ENCODE results near the gene JRKL. TPM values are rescaled to one million over a fixed set of nuclear protein-coding genes. Genes with fewer than 3 reads are reported as not detected.

The JRKL gene
- total and polyA plus RNA-seq, 2 of the 13 experiments (the other 11 are each of a cell fraction or from before 2014, with no cell fraction given) = 3.2 to 4.5 TPM

DNA sequence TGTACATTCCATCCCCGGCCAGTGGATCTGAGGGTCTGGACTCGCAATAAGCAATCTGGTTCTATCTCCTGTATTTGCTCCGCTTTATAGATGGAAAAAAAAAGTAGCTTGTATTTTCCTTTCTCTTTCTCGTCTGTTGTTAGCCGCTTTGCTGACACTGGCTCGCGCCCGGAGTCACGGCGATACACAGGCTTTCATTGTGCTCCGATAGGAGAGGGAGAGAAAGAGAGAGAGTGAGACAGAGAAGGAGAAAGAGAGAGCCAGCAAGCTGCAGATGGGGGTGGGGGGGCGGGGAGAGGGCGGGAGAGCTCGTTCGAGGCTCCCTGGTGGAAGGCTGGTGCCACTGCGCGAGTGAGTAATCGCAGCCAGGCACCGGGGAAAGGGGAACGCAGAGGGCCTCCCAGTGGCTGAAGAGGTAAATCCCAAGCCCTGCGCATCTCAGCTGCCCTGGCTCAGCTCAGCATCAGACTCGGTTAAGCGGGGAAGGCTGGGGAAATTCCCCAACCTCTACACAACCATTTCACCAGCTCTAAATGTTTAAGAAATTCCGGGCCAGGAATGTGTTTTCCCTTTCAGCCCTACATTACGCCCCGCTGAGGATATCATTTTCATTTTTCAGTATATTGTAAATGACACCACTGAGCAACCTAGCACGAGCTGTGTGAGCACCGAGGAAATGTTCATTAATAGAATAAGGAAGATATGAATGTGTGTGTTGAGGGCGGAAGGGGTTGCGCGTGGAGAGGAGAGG, 46.7 kb upstream of the JRKL start, which contains the start of gene MAML2:
Gene MAML2 (minus strand): TSS at position 235 of the 751 bp plus-strand sequence. CDS start 1,300 bp downstream, outside the sequence.
- peak within 1 kb of the TSS; percentile 80 for H3K27ac ChIP-seq (ENCODE audit: extremely low read length, insufficient read depth, low read length)
- no peak within 1 kb of the TSS for H2AFZ ChIP-seq (ENCODE audit: low read length)
- CTCF ChIA-PET (ENCODE audit: low intra/inter-chr PET ratio, low total read pairs) = interaction anchor here (0.8 to 2.5 kb wide), 5 partner anchors 10 to 508 kb away, joined by 3 to 14 read pairs (median 4); no protein-coding TSS in a partner anchor
- peak; percentile 63 for FAIRE-seq
- WGBS (ENCODE audit: low lambda C conversion rate) = 17% methylated on average over 25 of the region's 31 CpGs
- H3K79me2 ChIP-seq (ENCODE audit: insufficient read depth, low read length) = peaks cover 48% of the 10 kb centered on the region
- no peaks in the 10 kb centered on the region; a peak in 1 of 5 replicates for H3K27me3 ChIP-seq (ENCODE audit: control insufficient read depth in 1 of 2, insufficient read depth in 2 of 2, low read length in 2 of 2)
- peak within 1 kb of the TSS; percentile 89 for H3K9ac ChIP-seq (ENCODE audit: insufficient read depth, low read depth, low read length)
- POLR2A ChIA-PET = interaction anchor here (0.6 to 4.6 kb wide), 18 partner anchors 12 to 1276 kb away, joined by 3 to 54 read pairs (median 4); partner anchors contain the start of genes CCDC82, FAM76B, JRKL and MTMR2
- ATAC-seq = peak; percentile 95
- peak; percentile 83 for DNase-seq (ENCODE audit: low spot score)
- in situ Hi-C loops (cut with HindIII; ENCODE audit: extremely low pct_ligation_motif_present, low pct_unique_long_range_greater_than_20kb) = loop anchor here (10.0 kb wide), 1 partner anchor 328 kb away; no protein-coding TSS in a partner anchor
- peaks cover 42% of the 10 kb centered on the region for H3K4me1 ChIP-seq (ENCODE audit: insufficient read depth, low read length)
- no TSS peak for BruUV-seq (replicated peaks)
- no peaks in the 10 kb centered on the region for H3K36me3 ChIP-seq (replicated peaks in 1 of 2; ENCODE audit: control insufficient read depth in 1 of 2, insufficient read depth in 2 of 2, low read length in 2 of 2)
- peak within 1 kb of the TSS; percentile 94 for H3K4me2 ChIP-seq (ENCODE audit: low read depth, low read length)
- no peaks in the 10 kb centered on the region for H3K9me3 ChIP-seq (ENCODE audit: low read length)
- no peaks in the 10 kb centered on the region for H4K20me1 ChIP-seq (ENCODE audit: insufficient read depth, low read length)
- peak within 1 kb of the TSS; percentile 77 to 84 (median 80) for H3K4me3 ChIP-seq (replicated peaks in 1 of 3; ENCODE audit: insufficient read depth in 1 of 3, low read depth in 2 of 3, low read length in 3 of 3)
- intact Hi-C loops (cut with micrococcal nuclease; ENCODE audit: unreplicated experiment) = loop anchor here (1.0 to 5.0 kb wide), 7 partner anchors 101 to 507 kb away; no protein-coding TSS in a partner anchor
- TF ChIP-seq KLF15 (CRISPR knock-in tag; IDR thresholded peaks at IDR 0.05; ENCODE audit: borderline replicate concordance) = no peak
- TF ChIP-seq, protein P1, sequence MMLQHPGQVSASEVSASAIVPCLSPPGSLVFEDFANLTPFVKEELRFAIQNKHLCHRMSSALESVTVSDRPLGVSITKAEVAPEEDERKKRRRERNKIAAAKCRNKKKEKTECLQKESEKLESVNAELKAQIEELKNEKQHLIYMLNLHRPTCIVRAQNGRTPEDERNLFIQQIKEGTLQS (CRISPR knock-in tag; IDR thresholded peaks at IDR 0.05) = 0 out of 2 replicates have a peak, but pooled peaks have one; percentile 9
- TF ChIP-seq ZBTB38 (CRISPR knock-in tag; IDR thresholded peaks at IDR 0.05) = peak; percentile 80
- TF ChIP-seq, protein P2, sequence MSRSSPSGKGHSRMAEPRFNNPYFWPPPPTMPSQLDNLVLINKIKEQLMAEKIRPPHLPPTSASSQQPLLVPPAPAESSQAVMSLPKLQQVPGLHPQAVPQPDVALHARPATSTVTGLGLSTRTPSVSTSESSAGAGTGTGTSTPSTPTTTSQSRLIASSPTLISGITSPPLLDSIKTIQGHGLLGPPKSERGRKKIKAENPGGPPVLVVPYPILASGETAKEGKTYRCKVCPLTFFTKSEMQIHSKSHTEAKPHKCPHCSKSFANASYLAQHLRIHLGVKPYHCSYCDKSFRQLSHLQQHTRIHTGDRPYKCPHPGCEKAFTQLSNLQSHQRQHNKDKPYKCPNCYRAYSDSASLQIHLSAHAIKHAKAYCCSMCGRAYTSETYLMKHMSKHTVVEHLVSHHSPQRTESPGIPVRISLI (CRISPR knock-in tag; IDR thresholded peaks at IDR 0.05; ENCODE audit: borderline replicate concordance) = peak; percentile 35; the same call in 1 of the 2 replicates
- TF ChIP-seq, protein P3, sequence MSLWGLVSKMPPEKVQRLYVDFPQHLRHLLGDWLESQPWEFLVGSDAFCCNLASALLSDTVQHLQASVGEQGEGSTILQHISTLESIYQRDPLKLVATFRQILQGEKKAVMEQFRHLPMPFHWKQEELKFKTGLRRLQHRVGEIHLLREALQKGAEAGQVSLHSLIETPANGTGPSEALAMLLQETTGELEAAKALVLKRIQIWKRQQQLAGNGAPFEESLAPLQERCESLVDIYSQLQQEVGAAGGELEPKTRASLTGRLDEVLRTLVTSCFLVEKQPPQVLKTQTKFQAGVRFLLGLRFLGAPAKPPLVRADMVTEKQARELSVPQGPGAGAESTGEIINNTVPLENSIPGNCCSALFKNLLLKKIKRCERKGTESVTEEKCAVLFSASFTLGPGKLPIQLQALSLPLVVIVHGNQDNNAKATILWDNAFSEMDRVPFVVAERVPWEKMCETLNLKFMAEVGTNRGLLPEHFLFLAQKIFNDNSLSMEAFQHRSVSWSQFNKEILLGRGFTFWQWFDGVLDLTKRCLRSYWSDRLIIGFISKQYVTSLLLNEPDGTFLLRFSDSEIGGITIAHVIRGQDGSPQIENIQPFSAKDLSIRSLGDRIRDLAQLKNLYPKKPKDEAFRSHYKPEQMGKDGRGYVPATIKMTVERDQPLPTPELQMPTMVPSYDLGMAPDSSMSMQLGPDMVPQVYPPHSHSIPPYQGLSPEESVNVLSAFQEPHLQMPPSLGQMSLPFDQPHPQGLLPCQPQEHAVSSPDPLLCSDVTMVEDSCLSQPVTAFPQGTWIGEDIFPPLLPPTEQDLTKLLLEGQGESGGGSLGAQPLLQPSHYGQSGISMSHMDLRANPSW (CRISPR knock-in tag; IDR thresholded peaks at IDR 0.05; ENCODE audit: borderline replicate concordance) = no peak
- TF ChIP-seq ZFX (CRISPR knock-in tag; IDR thresholded peaks at IDR 0.05; ENCODE audit: low read depth) = peak; percentile 38; the same call in 1 of the 2 replicates
- no peak for TF ChIP-seq ZNF724P (CRISPR knock-in tag; IDR thresholded peaks at IDR 0.05; ENCODE audit: borderline replicate concordance)
- TF ChIP-seq, protein P4, sequence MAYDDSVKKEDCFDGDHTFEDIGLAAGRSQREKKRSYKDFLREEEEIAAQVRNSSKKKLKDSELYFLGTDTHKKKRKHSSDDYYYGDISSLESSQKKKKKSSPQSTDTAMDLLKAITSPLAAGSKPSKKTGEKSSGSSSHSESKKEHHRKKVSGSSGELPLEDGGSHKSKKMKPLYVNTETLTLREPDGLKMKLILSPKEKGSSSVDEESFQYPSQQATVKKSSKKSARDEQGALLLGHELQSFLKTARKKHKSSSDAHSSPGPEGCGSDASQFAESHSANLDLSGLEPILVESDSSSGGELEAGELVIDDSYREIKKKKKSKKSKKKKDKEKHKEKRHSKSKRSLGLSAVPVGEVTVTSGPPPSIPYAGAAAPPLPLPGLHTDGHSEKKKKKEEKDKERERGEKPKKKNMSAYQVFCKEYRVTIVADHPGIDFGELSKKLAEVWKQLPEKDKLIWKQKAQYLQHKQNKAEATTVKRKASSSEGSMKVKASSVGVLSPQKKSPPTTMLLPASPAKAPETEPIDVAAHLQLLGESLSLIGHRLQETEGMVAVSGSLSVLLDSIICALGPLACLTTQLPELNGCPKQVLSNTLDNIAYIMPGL (CRISPR knock-in tag; IDR thresholded peaks at IDR 0.05; ENCODE audit: borderline replicate concordance in 1 of 2, low read depth in 1 of 2) = peak; percentile 76 to 81; a peak in 3 of 4 replicates
- no peak for TF ChIP-seq U2AF1 (optimal IDR thresholded peaks at IDR 0.05; ENCODE audit: low read depth, low read length)
- TF ChIP-seq NFKB2 (CRISPR knock-in tag; IDR thresholded peaks at IDR 0.05; ENCODE audit: borderline replicate concordance) = no peak
- TF ChIP-seq ZNF383 (CRISPR knock-in tag; IDR thresholded peaks at IDR 0.05; ENCODE audit: borderline replicate concordance) = no peak

Measured in HepG2 (cell line).